Heart left ventricle (tissue), 16 donors: ENCODE results near the gene MATN1. TPM values are rescaled to one million over a fixed set of nuclear protein-coding genes. Genes with fewer than 3 reads are reported as not detected.
A peak's percentile ranks its signal among the peaks of the same experiment; 100 is the strongest.

Experiments used
- ATAC-seq, 4 donors: fragments of 200-7000 bp; cut with Tn5 transposase; one replicate each; pipeline ENCODE4 v1.9.1; 2020 to 2022; ENCODE audit warnings: moderate library complexity in 4 of 4, mild to moderate bottlenecking in 3 of 4, moderate number of reproducible peaks in 1 of 4
- DNase-seq, 5 donors: peaks; one replicate each; pipeline ENCODE4 v3.0.0-alpha.2; 2020
- H3K27ac ChIP-seq, 12 donors: fragments of 200-600 bp; sonication (generic) in 4 of 12; one replicate each; pipeline versions ENCODE4 v1.5.0 to v1.8.0; 2016 to 2022; ENCODE audit warnings: mild to moderate bottlenecking in 2 of 12
- H3K27me3 ChIP-seq, 9 donors: fragments of 200-600 bp; sonication (generic) in 2 of 9; one replicate each; pipeline versions ENCODE4 v1.5.1 to v1.8.0; 2016 to 2022; ENCODE audit warnings: mild to moderate bottlenecking in 3 of 9
- H3K36me3 ChIP-seq, 9 donors: fragments of 200-600 bp; sonication (generic) in 2 of 9; one replicate each; pipeline versions ENCODE4 v1.5.0 to v1.8.0; 2018 to 2022; ENCODE audit warnings: mild to moderate bottlenecking in 2 of 9
- H3K4me1 ChIP-seq, 12 donors: fragments of 200-600 bp; sonication (generic) in 4 of 12; one replicate each; pipeline versions ENCODE4 v1.5.0 to v1.8.0; 2016 to 2022; ENCODE audit warnings: mild to moderate bottlenecking in 3 of 12
- H3K4me3 ChIP-seq, 12 donors: fragments of 200-600 bp; sonication (generic) in 4 of 12; one replicate each; pipeline versions ENCODE4 v1.5.0 to v1.8.0; 2017 to 2022; ENCODE audit warnings: mild to moderate bottlenecking in 9 of 12, moderate library complexity in 4 of 12
- H3K9me3 ChIP-seq, 12 donors: fragments of 200-600 bp; sonication (generic) in 4 of 12; one replicate each; pipeline versions ENCODE4 v1.5.0 to v1.8.0; 2016 to 2022; ENCODE audit warnings: mild to moderate bottlenecking in 1 of 12
- CTCF ChIP-seq, 12 donors: fragments of 200-600 bp; sonication (generic) in 4 of 12; IDR thresholded peaks; one replicate each; pipeline versions ENCODE4 v1.5.0 to v1.8.0; 2018 to 2022; ENCODE audit warnings: antibody characterized with exemption in 12 of 12, mild to moderate bottlenecking in 5 of 12
- POLR2A ChIP-seq, 2 donors: fragments of 450-650 bp; IDR thresholded peaks; one replicate each; pipeline ENCODE4 v1.6.1; 2017; ENCODE audit warnings: antibody characterized with exemption in 2 of 2, mild to moderate bottlenecking in 2 of 2, moderate library complexity in 2 of 2
- WGBS, 4 donors: extraction: QIAGEN DNeasy Blood & Tissue Kit in 2 of 4; methylation state at CpG; one replicate each; pipeline versions ENCODE4 v1.1.5 to v1.1.7; 2013 to 2018; 5-methylcytosine and 5-hydroxymethylcytosine counted together
- intact Hi-C, 10 donors: fragments of 100-400 bp; cut with DNase I; formaldehyde crosslinking; loops; one replicate each; pipeline versions ENCODE4 v1.11.1 to v1.14.2; 2022
- polyA plus RNA-seq, 2 donors: library from polyadenylated mRNA; stranded (reverse); fragments of 200-250 nt; gene quantifications; one replicate each; pipeline ENCODE4 v1.2.3, GENCODE V29; 2013
- total RNA-seq, 9 donors: library from RNA; depleted of rRNA in 2 of 9; stranded (reverse); fragments of >200 nt in 2 of 9; fragmentation: NEBNext Ultra II Directional in 3 of 9; extraction: Animal tissue kit (Norgen Biotek cat#: 25700) in 3 of 9; gene quantifications; one replicate each; pipeline versions ENCODE4 v1.1.0 to v1.2.4, GENCODE V29; 2016 to 2023
- donor health status: ischemic (EF 13 %, LVEDD 7.1; RV severe dilation, severe dysfunction).
- donor health status: healthy with polysubstance abuse.
- donor health status: DM: no; HTN: yes; CAD: no.
- donor health status: DM: no; HTN: no; CAD: no.
- donor health status: ischemic (EF 25% LVEDD 6.9; RV normal size, moderate dysfunction).
- donor health status: ischemic (EF 25% LVEDD 5.7; RV mildly dilated, moderate dysfunction).
- donor health status: healthy.
- donor health status: DM: yes; HTN: yes; CAD: no.
- donor health status: ischemic (EF 35%, LVEDD 5.7; RV mildly dilated, moderate dysfunction).
- donor health status: nonischemic (EF 11% LVEDD 7.7; RV severe dilation, severe dysfunction).
- donor health status: DM: yes; HTN: yes; CAD: no.
- donor health status: PGD.
- donor health status: ischemic (EF 29% LVEDD 5.4; RV normal size, mild dysfunction).
- donor health status: nonischemic (EF 23%, LVEDD 6.1; RV moderate dilation, normal function).

MATN1 gene
- total and polyA plus RNA-seq, 11 donors, result 0.67 TPM; not detected in 10

- H3K36me3 ChIP-seq, result no peaks in the 10 kb centered on the region
- no peak for ATAC-seq
- H3K27ac ChIP-seq, result peak overlapping the region in 1 of 12 donors; percentile 43
- 59 to 87% (median 75%) methylated on average over 4 of the region's 4 CpGs for WGBS, 4 donors
- peaks cover 0 to 26% (median 6%) of the 10 kb centered on the region in 12 donors for H3K4me1 ChIP-seq
- H3K4me3 ChIP-seq, result no peak overlapping the region
- no peak for DNase-seq
- intact Hi-C loops, result loop anchor here (2.0 to 10.0 kb wide), 11 partner anchors 181 to 1821 kb away; partner anchors contain the start of gene PTPRU (in 10 of the 10)
- H3K9me3 ChIP-seq, result no peaks in the 10 kb centered on the region
- TF ChIP-seq POLR2A (IDR thresholded peaks at IDR 0.05), result no peak
- no peak for TF ChIP-seq CTCF (IDR thresholded peaks at IDR 0.05)
- H3K27me3 ChIP-seq, result peaks cover 0 to 7% (median 0%) of the 10 kb centered on the region in 9 donors
These were observed 17.7 kb downstream of the MATN1 start for GRCh38 chr1:30705698-30706097.

- TF ChIP-seq POLR2A (IDR thresholded peaks at IDR 0.05), result no peak
- 69 to 80% (median 74%) methylated on average over 11 to 14 of the region's 14 CpGs for WGBS, 4 donors
- Histone ChIP-seq H3K27ac (peak overlapping the region in 1 of 12 donors; percentile 78), H3K9me3 (no peaks in the 10 kb centered on the region), H3K36me3 (no peaks in the 10 kb centered on the region), H3K4me3 (no peak overlapping the region), H3K4me1 (peaks cover 0 to 26% (median 6%) of the 10 kb centered on the region in 12 donors), H3K27me3 (peaks cover 0 to 7% (median 0%) of the 10 kb centered on the region in 9 donors)
- no peak for ATAC-seq
- no peak for DNase-seq
- intact Hi-C loops, result loop anchor here (5.0 to 10.0 kb wide), 10 partner anchors 180 to 1820 kb away; partner anchors contain the start of gene PTPRU (in 9 of the 10)
These were observed 18.4 kb downstream of the MATN1 start for GRCh38 chr1:30704765-30705509.

GRCh38 chr1:30704271-30704670 is 19.1 kb downstream of the MATN1 start:
- ATAC-seq, result peak in 2 of 4 donors; percentile 17 to 52
- H3K36me3 ChIP-seq, result no peaks in the 10 kb centered on the region
- peaks cover 0 to 7% (median 0%) of the 10 kb centered on the region in 9 donors for H3K27me3 ChIP-seq
- TF ChIP-seq CTCF (IDR thresholded peaks at IDR 0.05) (no peak), POLR2A (IDR thresholded peaks at IDR 0.05) (no peak)
- peak in 1 of 5 donors; percentile 53 for DNase-seq
- WGBS, 4 donors, result 26 to 56% (median 44%) methylated on average over 4 of the region's 4 CpGs
- H3K9me3 ChIP-seq, result no peaks in the 10 kb centered on the region
- no peak overlapping the region for H3K4me3 ChIP-seq
- H3K4me1 ChIP-seq, result peaks cover 0 to 26% (median 6%) of the 10 kb centered on the region in 12 donors
- peak overlapping the region in 1 of 12 donors; percentile 78 for H3K27ac ChIP-seq
- intact Hi-C loops, result loop anchor here in 7 of 10 donors (10.0 kb wide), 6 partner anchors 179 to 1819 kb away; no protein-coding TSS in a partner anchor

- TF ChIP-seq POLR2A (IDR thresholded peaks at IDR 0.05), result no peak
- Histone ChIP-seq H3K36me3 (no peaks in the 10 kb centered on the region), H3K9me3 (no peaks in the 10 kb centered on the region), H3K4me1 (peaks cover 0 to 31% (median 6%) of the 10 kb centered on the region in 12 donors), H3K27me3 (peaks cover 0 to 7% (median 0%) of the 10 kb centered on the region in 9 donors), H3K27ac (no peak overlapping the region), H3K4me3 (no peak overlapping the region)
- DNase-seq, result no peak
- ATAC-seq, result no peak
- intact Hi-C loops, result loop anchor here in 7 of 10 donors (10.0 kb wide), 6 partner anchors 178 to 1818 kb away; no protein-coding TSS in a partner anchor
These were observed 20.6 kb downstream of the MATN1 start for GRCh38 chr1:30702823-30703222.

GRCh38 chr1:30701258-30701633 is 22.1 kb downstream of the MATN1 start:
- Histone ChIP-seq H3K4me3 (no peak overlapping the region), H3K27ac (peak overlapping the region in 1 of 12 donors; percentile 19), H3K4me1 (peaks cover 0 to 22% (median under 1%) of the 10 kb centered on the region in 12 donors), H3K9me3 (no peaks in the 10 kb centered on the region), H3K36me3 (no peaks in the 10 kb centered on the region), H3K27me3 (no peaks in the 10 kb centered on the region)
- DNase-seq (peak in 1 of 5 donors; percentile 12), ATAC-seq (no peak)
- intact Hi-C loops, result loop anchor here in 7 of 10 donors (10.0 kb wide), 6 partner anchors 176 to 1816 kb away; no protein-coding TSS in a partner anchor
- no peak for TF ChIP-seq CTCF (IDR thresholded peaks at IDR 0.05)
- WGBS, 4 donors, result 68 to 81% (median 74%) methylated on average over 2 of the region's 2 CpGs
